GM18519 (cell line): Measurements from ENCODE around the gene RHEX.

Experiments used
- ATAC-seq: cut with Tn5 transposase; IDR thresholded peaks from one replicate; pipeline ENCODE4 v1.9.1; 2021; ENCODE audit warnings: mild to moderate bottlenecking, moderate library complexity; ENCODE audit not compliant: unreplicated experiment, low FRiP score

Gene RHEX

GRCh38 chr1:206112600-206113301, 59.8 kb downstream of the RHEX start:
- no peak for ATAC-seq

- no peak for ATAC-seq
Measured at GRCh38 chr1:206114692-206115640, 62.0 kb downstream of the RHEX start.

- ATAC-seq = no peak
Measured at GRCh38 chr1:206115791-206116190, 62.8 kb downstream of the RHEX start.

- ATAC-seq = no peak
Measured at GRCh38 chr1:206116191-206116872, 63.4 kb downstream of the RHEX start.

- ATAC-seq = no peak
Measured at GRCh38 chr1:206116873-206117150, 63.8 kb downstream of the RHEX start.

- no peak for ATAC-seq
Measured at GRCh38 chr1:206117151-206117948, 64.4 kb downstream of the RHEX start, which contains the start of gene AVPR1B. Gene AVPR1B (minus strand): TSS chr1:206117388. CDS start chr1:206116890, 498 bp downstream.

- ATAC-seq = no peak
Measured at GRCh38 chr1:206120406-206120805, 67.4 kb downstream of the RHEX start.

GRCh38 chr1:206121269-206121668, 68.3 kb downstream of the RHEX start:
- no peak for ATAC-seq

GRCh38 chr1:206122686-206123085, 69.7 kb downstream of the RHEX start:
- no peak for ATAC-seq

- ATAC-seq = no peak
Measured at GRCh38 chr1:206125346-206125745, 72.4 kb downstream of the RHEX start.

GRCh38 chr1:206127336-206127735, 74.4 kb downstream of the RHEX start:
- ATAC-seq = no peak

GRCh38 chr1:206128196-206128595, 75.2 kb downstream of the RHEX start:
- ATAC-seq = no peak

GRCh38 chr1:206131037-206131436, 78.1 kb downstream of the RHEX start:
- ATAC-seq = no peak

- no peak for ATAC-seq
Measured at GRCh38 chr1:206133751-206134415, 80.9 kb downstream of the RHEX start.

- ATAC-seq = no peak
Measured at GRCh38 chr1:206135248-206135647, 82.3 kb downstream of the RHEX start.

GRCh38 chr1:206136241-206136640, 83.3 kb downstream of the RHEX start:
- ATAC-seq = no peak

- ATAC-seq = no peak
Measured at GRCh38 chr1:206142011-206142410, 89.0 kb downstream of the RHEX start.

- ATAC-seq = no peak
Measured at GRCh38 chr1:206142770-206143169, 89.8 kb downstream of the RHEX start.

GRCh38 chr1:206143537-206144172, 90.7 kb downstream of the RHEX start:
- ATAC-seq = no peak
